DND-41 (cell line): ENCODE data around the gene KIR2DL3.
A peak's percentile ranks its signal among the peaks of the same experiment; 100 is the strongest.
"Not testable (repeated sequence)": the region's sequence is repeated elsewhere in the genome, so short reads cannot be mapped to it uniquely, and the experiment has no call there.

Experiments used
- ATAC-seq: fragments of 200-7000 bp; cut with Tn5 transposase; 3 replicates; pipeline ENCODE4 v1.9.1; 2021; ENCODE audit warnings: low read depth; ENCODE audit not compliant: insufficient read depth
- DNase-seq: peaks from one replicate; pipeline ENCODE4 v3.0.0-alpha.2; 2020
- H2AFZ ChIP-seq: 2 replicates; pipeline ENCODE4 v1.6.0; 2012; ENCODE audit warnings: low read depth, low read length
- H3K27ac ChIP-seq: 2 replicates; pipeline ENCODE4 v1.5.1; 2012; ENCODE audit warnings: low read length, inconsistent platforms
- H3K27me3 ChIP-seq: fragments of 200-600 bp; sonication (generic); 2 replicates; pipeline ENCODE4 v1.6.0; 2012; ENCODE audit warnings: low read length, mild to moderate bottlenecking, inconsistent platforms; ENCODE audit not compliant: insufficient read depth, poor library complexity
- H3K36me3 ChIP-seq: 2 replicates; pipeline ENCODE4 v1.5.1; 2012; ENCODE audit warnings: low read length, inconsistent platforms; ENCODE audit not compliant: insufficient read depth
- H3K4me1 ChIP-seq: 2 replicates; pipeline ENCODE4 v1.5.1; 2012; ENCODE audit warnings: mild to moderate bottlenecking, low read length; ENCODE audit not compliant: insufficient read depth
- H3K4me2 ChIP-seq: 2 replicates; pipeline ENCODE4 v1.6.0; 2012; ENCODE audit warnings: mild to moderate bottlenecking, moderate library complexity, low read length, inconsistent platforms; ENCODE audit not compliant: insufficient read depth
- H3K4me3 ChIP-seq, 2 experiments: fragments of 200-600 bp in 1 of 2; shearing (Covaris generic) in 1 of 2; 2 replicates each; pipeline ENCODE4 v1.5.1; 2012 to 2016; ENCODE audit warnings: inconsistent platforms in 2 of 2, low read length in 2 of 2, mild to moderate bottlenecking in 2 of 2, low read depth in 1 of 2, moderate library complexity in 1 of 2
- H3K79me2 ChIP-seq: 2 replicates; pipeline ENCODE4 v1.6.0; 2012; ENCODE audit warnings: low read length, inconsistent platforms; ENCODE audit not compliant: insufficient read depth
- H3K9ac ChIP-seq: 2 replicates; pipeline ENCODE4 v1.6.0; 2012; ENCODE audit warnings: low read depth, mild to moderate bottlenecking, inconsistent platforms, low read length, moderate library complexity
- H3K9me3 ChIP-seq: 2 replicates; pipeline ENCODE4 v1.5.1; 2012; ENCODE audit warnings: low read length, moderate library complexity, mild to moderate bottlenecking, inconsistent platforms; ENCODE audit not compliant: insufficient read depth, severe bottlenecking
- H4K20me1 ChIP-seq: 2 replicates; pipeline ENCODE4 v1.6.0; 2012; ENCODE audit warnings: low read length; ENCODE audit not compliant: insufficient read depth
- EZH2 ChIP-seq: IDR thresholded peaks from 3 replicates; pipeline ENCODE4 v1.6.1; 2012; ENCODE audit warnings: borderline replicate concordance, low read depth, mild to moderate bottlenecking, moderate library complexity, low read length, inconsistent platforms; ENCODE audit not compliant: severe bottlenecking
- TF ChIP-seq, protein P1 (sequence below): IDR thresholded peaks from 2 replicates; pipeline ENCODE4 v1.5.1; 2012; ENCODE audit warnings: borderline replicate concordance, low read length, moderate library complexity, mild to moderate bottlenecking; ENCODE audit not compliant: poor library complexity, severe bottlenecking; ENCODE audit errors: extremely low read depth

Gene KIR2DL3

DNA sequence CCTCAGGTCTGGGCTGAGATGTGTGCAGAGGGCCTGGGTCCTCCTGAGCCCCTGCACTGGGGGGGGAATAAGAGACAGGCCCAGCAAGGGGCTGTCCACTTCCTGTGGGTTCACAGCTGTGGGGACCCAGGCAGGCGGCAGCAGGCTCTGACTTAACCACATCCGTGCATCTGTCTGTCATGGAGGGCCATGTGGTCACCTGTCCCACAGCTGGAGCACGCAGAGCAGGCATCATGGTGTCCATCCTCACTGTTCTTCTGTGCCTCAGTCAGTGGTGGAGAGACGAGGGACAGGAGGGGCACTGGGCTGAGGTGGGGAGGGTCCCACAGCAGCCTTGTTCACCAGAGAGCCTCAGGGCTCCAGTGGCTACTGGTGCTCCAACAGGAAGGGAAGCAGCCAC lies 30.4 kb upstream of the KIR2DL3 start:
- DNase-seq (peak; percentile 70), ATAC-seq (peak; percentile 90)
- no peaks in the 10 kb centered on the region for H3K79me2 ChIP-seq
- H3K9me3 ChIP-seq = no peaks in the 10 kb centered on the region
- H3K4me1 ChIP-seq = peaks cover 12% of the 10 kb centered on the region
- TF ChIP-seq, protein P1, sequence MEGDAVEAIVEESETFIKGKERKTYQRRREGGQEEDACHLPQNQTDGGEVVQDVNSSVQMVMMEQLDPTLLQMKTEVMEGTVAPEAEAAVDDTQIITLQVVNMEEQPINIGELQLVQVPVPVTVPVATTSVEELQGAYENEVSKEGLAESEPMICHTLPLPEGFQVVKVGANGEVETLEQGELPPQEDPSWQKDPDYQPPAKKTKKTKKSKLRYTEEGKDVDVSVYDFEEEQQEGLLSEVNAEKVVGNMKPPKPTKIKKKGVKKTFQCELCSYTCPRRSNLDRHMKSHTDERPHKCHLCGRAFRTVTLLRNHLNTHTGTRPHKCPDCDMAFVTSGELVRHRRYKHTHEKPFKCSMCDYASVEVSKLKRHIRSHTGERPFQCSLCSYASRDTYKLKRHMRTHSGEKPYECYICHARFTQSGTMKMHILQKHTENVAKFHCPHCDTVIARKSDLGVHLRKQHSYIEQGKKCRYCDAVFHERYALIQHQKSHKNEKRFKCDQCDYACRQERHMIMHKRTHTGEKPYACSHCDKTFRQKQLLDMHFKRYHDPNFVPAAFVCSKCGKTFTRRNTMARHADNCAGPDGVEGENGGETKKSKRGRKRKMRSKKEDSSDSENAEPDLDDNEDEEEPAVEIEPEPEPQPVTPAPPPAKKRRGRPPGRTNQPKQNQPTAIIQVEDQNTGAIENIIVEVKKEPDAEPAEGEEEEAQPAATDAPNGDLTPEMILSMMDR = no peak
- no peaks in the 10 kb centered on the region for H3K27me3 ChIP-seq
- no peak overlapping the region for H3K9ac ChIP-seq
- no peak overlapping the region for H3K27ac ChIP-seq
- no peak overlapping the region for H3K4me3 ChIP-seq
- H3K36me3 ChIP-seq = no peaks in the 10 kb centered on the region
- H4K20me1 ChIP-seq = no peaks in the 10 kb centered on the region
- H2AFZ ChIP-seq = no peak overlapping the region
- H3K4me2 ChIP-seq = no peak overlapping the region

DNA sequence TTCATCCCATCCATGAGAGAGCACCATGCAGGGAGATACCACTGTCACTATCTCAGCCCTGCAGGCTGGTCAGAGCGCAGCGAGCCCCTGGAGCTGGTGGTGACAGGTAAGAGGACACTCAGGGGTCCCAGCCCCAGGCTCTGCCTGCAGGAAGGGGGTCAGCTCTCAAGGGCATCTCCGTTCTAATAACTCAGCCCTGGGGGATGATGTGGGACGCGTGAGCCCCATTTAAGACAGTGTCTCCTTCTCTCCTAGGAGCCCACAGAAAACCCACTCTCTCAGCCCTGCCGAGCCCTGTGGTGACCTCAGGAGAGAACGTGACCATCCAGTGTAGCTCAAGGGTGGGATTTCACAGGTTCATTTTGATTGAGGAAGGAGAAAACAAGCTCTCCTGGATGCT lies 29.5 kb upstream of the KIR2DL3 start:
- Histone ChIP-seq H2AFZ (no peak overlapping the region), H3K9me3 (no peaks in the 10 kb centered on the region), H3K79me2 (no peaks in the 10 kb centered on the region), H3K4me1 (peaks cover 12% of the 10 kb centered on the region), H4K20me1 (no peaks in the 10 kb centered on the region), H3K36me3 (no peaks in the 10 kb centered on the region), H3K9ac (no peak overlapping the region), H3K4me2 (no peak overlapping the region), H3K27ac (no peak overlapping the region), H3K4me3 (no peak overlapping the region), H3K27me3 (no peaks in the 10 kb centered on the region)
- ATAC-seq (no peak), DNase-seq (no peak)
- TF ChIP-seq, protein P1 = no peak
- no peak for TF ChIP-seq EZH2

DNA sequence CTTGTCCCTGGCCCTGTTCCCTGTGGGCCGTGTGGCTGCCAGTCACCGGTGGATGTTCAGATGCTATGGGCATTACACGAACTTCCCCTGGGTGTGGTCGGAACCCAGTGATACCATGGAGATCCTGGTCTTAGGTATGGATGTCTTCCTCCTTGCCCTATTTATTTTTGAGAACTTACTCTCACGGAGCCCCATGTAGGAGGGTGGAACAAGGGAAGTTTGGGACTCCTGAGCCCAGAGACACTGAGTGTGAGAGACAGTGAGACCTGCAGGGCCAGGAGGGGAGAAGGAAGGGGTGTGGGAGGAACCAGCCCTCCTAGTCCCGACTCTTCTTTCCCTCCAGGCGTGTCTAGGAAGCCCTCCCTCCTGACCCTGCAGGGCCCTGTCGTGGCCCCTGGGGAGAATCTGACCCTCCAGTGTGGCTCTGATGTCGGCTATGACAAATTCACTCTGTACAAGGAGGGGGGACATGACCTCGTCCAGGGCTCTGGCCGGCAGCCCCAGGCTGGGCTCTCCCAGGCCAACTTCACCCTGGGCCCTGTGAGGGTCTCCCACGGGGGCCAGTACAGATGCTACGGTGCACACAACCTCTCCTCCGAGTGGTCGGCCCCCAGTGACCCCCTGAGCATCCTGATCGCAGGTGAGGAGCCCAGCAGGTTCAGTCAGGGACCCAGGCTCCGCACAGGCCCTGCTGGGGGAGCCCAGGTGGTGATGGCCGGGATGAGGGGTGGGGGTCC lies 28.9 kb upstream of the KIR2DL3 start:
- no peak overlapping the region for H3K4me2 ChIP-seq
- ATAC-seq (no peak), DNase-seq (no peak)
- no peaks in the 10 kb centered on the region for H3K9me3 ChIP-seq
- H3K4me1 ChIP-seq = peaks cover 12% of the 10 kb centered on the region
- H3K27me3 ChIP-seq = no peaks in the 10 kb centered on the region
- no peak overlapping the region for H3K9ac ChIP-seq
- H3K79me2 ChIP-seq = no peaks in the 10 kb centered on the region
- no peak overlapping the region for H3K4me3 ChIP-seq
- no peak for TF ChIP-seq EZH2
- TF ChIP-seq, protein P1 = no peak
- no peak overlapping the region for H3K27ac ChIP-seq
- H4K20me1 ChIP-seq = no peaks in the 10 kb centered on the region
- no peak overlapping the region for H2AFZ ChIP-seq
- H3K36me3 ChIP-seq = no peaks in the 10 kb centered on the region

GRCh38 chr19:54709956-54710355 lies 28.4 kb upstream of the KIR2DL3 start:
- ATAC-seq, H3K9me3 ChIP-seq, H3K27me3 ChIP-seq: not testable (repeated sequence)

More at GRCh38 chr19:54709956-54710355, 28.4 kb upstream of the KIR2DL3 start:
- not testable (repeated sequence) for H2AFZ ChIP-seq, H3K36me3 ChIP-seq, H3K4me3 ChIP-seq, DNase-seq, H3K4me2 ChIP-seq, H3K9ac ChIP-seq, H3K27ac ChIP-seq, H4K20me1 ChIP-seq, H3K79me2 ChIP-seq
- H3K4me1 ChIP-seq = peaks cover 12% of the 10 kb centered on the region
